ENCODE measurements around the gene PACS2. TPM values are rescaled to one million over a fixed set of nuclear protein-coding genes. Genes with fewer than 3 reads are reported as not detected.

PACS2 gene
- total and polyA plus RNA-seq, 2 of the 8 experiments (the other 6 are each of a cell fraction or from before 2014, with no cell fraction given), result 38.0 to 62.8 TPM

DNA sequence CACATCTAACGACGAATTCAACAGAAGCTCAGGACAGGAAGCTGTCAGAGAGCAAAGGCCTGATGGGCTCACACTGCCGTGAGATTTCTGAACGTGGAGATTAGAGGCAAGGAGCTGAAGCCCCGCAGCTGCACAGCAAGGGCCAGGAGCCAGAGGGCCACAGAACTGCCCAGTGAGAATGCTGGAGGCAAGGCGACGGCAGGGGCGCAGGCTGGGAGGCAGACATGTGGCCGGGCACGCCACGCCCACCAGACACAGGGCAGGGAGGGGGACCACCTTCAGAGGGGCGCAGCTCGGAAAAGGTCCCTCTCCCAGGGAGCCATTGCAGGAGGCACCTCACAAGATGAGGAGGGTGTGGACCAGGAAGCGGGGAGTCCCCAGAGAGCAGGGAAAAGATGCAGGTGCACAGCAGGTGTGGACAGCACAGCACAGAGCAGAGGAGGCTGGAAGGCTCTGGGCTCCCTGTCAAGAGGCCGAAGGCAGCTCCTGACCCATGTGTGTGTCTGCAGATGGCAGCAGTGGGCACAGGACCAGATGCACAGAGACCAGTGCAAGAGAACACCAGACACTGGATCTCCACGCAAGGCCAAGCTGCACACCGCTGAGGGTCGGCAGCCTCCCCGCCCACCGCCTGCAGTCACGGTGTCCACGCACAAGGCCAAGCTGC is 43.2 kb upstream of the PACS2 start (continued):
- TF ChIP-seq SIRT6 (IDR thresholded peaks at IDR 0.05; ENCODE audit: low read length) (no peak), CBX5 (IDR thresholded peaks at IDR 0.05; ENCODE audit: low read depth, low read length) (no peak)
- TF ChIP-seq, protein P1, sequence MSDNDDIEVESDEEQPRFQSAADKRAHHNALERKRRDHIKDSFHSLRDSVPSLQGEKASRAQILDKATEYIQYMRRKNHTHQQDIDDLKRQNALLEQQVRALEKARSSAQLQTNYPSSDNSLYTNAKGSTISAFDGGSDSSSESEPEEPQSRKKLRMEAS (IDR thresholded peaks at IDR 0.05), result no peak

Data from H1 (cell line).